Measurements from ENCODE around the gene UNC45A.
A peak's percentile ranks its signal among the peaks of the same experiment; 100 is the strongest.

UNC45A gene

GRCh38 chr15:90994417-90995311 is 59.6 kb downstream of the UNC45A start, which contains the start of gene PRC1 (continued):
- TF ChIP-seq CTCF (tag by site-specific recombination; IDR thresholded peaks at IDR 0.05) (no peak), ZNF239 (tag by site-specific recombination; IDR thresholded peaks at IDR 0.05) (no peak), ZNF561 (tag by site-specific recombination; IDR thresholded peaks at IDR 0.05; ENCODE audit: borderline replicate concordance) (peak; percentile 94), ZNF768 (tag by site-specific recombination; IDR thresholded peaks at IDR 0.05) (no peak), ZBTB8A (tag by site-specific recombination; IDR thresholded peaks at IDR 0.05) (peak; percentile 70), ZNF776 (tag by site-specific recombination; IDR thresholded peaks at IDR 0.05; ENCODE audit: borderline replicate concordance) (no peak), ZNF324 (tag by site-specific recombination; IDR thresholded peaks at IDR 0.05) (peak; percentile 90; the same call in 1 of the 2 replicates), ZNF114 (tag by site-specific recombination; IDR thresholded peaks at IDR 0.05) (no peak), ZNF155 (tag by site-specific recombination; IDR thresholded peaks at IDR 0.05) (no peak), ZNF623 (tag by site-specific recombination; IDR thresholded peaks at IDR 0.05) (0 out of 2 replicates have a peak, but pooled peaks have one; percentile 10), ZSCAN16 (tag by site-specific recombination; IDR thresholded peaks at IDR 0.05) (0 out of 2 replicates have a peak, but pooled peaks have one; percentile 7), ZNF521 (tag by site-specific recombination; IDR thresholded peaks at IDR 0.05) (no peak), SALL2 (tag by site-specific recombination; IDR thresholded peaks at IDR 0.05; ENCODE audit: borderline replicate concordance) (no peak), ZNF311 (tag by site-specific recombination; IDR thresholded peaks at IDR 0.05; ENCODE audit: borderline replicate concordance) (no peak), ZXDB (tag by site-specific recombination; IDR thresholded peaks at IDR 0.05) (peak; percentile 97), ZNF629 (tag by site-specific recombination; IDR thresholded peaks at IDR 0.05) (peak; percentile 99), HIC1 (tag by site-specific recombination; IDR thresholded peaks at IDR 0.05) (peak; percentile 92), ZNF830 (tag by site-specific recombination; IDR thresholded peaks at IDR 0.05; ENCODE audit: low read depth) (no peak), ZNF146 (tag by site-specific recombination; IDR thresholded peaks at IDR 0.05) (0 out of 2 replicates have a peak, but pooled peaks have one; percentile 16), KLF8 (tag by site-specific recombination; IDR thresholded peaks at IDR 0.05) (peak; percentile 99), ZNF707 (tag by site-specific recombination; IDR thresholded peaks at IDR 0.05) (no peak), ZSCAN30 (tag by site-specific recombination; IDR thresholded peaks at IDR 0.05) (peak; percentile 92), ZNF610 (tag by site-specific recombination; IDR thresholded peaks at IDR 0.05; ENCODE audit: borderline replicate concordance) (peak; percentile 90), ZSCAN18 (tag by site-specific recombination; IDR thresholded peaks at IDR 0.05) (no peak; the same call in 1 of the 2 replicates), ZFP37 (tag by site-specific recombination; IDR thresholded peaks at IDR 0.05) (peak; percentile 93), TSHZ1 (tag by site-specific recombination; IDR thresholded peaks at IDR 0.05; ENCODE audit: borderline replicate concordance) (no peak; the same call in 1 of the 2 replicates), ZNF792 (tag by site-specific recombination; IDR thresholded peaks at IDR 0.05) (no peak), GLIS2 (tag by site-specific recombination; IDR thresholded peaks at IDR 0.05) (peak; percentile 94; the same call in 1 of the 2 replicates), GLI4 (tag by site-specific recombination; IDR thresholded peaks at IDR 0.05) (no peak), ZNF704 (tag by site-specific recombination; IDR thresholded peaks at IDR 0.05) (peak; percentile 71; the same call in 1 of the 2 replicates)
